Activated T-cell treated with anti-CD3 and anti-CD28 coated beads, Interleukin-2, amount 50 U/mL, for 48 hours (primary cell): ENCODE data around the gene MIS18BP1.
"Not testable (repeated sequence)": the region's sequence is repeated elsewhere in the genome, so short reads cannot be mapped to it uniquely, and the experiment has no call there.

Source experiments
- DNase-seq, 2 experiments: peaks; one replicate each; pipeline ENCODE4 v3.0.0-alpha.2; 2020

Gene MIS18BP1

DNA sequence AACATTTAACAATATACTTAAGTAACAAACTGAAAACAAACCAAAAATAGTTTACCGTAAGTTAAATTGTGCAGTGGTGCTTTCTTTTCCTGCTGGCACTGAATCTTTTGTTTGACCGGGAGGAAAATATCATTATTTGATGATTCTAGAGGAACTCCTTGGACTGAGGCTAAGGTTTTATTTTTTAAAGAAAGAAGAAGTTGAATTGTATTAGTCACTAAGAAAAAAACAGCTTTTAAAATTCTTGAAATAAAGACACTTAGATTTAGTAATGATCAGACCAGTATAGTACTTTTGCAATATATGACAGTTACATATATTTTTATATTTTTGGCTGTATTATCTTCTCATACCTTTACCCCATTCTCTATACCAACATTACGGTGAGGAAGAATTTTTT lies 10.3 kb downstream of the MIS18BP1 start:
- no peak for DNase-seq

DNA sequence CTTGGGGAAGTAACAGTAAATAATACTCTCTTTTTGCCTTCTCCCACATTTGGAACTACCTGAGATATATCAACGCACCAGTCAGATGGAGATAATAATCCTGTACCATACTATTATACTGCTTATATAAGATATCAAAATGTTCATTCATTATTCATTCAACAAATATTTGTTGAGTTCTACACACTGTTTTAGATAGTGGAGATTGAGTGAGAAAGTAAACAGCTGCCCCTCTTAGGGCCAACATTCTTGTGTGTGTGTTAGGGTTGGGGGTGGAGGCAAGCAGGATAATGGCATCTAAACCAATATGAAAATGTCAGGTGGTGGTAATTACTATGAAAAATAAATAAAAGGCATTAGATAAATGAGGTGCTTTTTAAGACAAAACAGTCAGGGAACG lies 14.0 kb downstream of the MIS18BP1 start:
- no peak for DNase-seq

DNA sequence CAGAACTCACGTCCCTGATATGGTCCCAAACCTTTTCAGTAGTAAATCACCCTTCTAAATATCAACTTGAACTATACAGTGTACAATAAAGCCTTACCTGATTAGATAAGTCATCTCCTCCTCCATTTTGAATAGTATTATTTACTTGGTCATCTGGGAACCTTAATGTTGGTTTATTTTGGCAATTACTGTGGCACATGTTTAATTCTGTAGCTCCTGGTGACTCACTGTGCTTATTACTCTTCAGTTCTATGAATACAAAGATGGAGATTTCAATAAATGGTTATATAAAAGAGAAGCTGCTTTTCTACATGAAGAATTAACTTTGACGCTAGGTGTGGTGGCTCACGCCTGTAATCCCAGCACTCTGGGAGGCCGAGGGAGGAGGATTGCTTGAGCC lies 25.4 kb downstream of the MIS18BP1 start:
- DNase-seq = no peak

DNA sequence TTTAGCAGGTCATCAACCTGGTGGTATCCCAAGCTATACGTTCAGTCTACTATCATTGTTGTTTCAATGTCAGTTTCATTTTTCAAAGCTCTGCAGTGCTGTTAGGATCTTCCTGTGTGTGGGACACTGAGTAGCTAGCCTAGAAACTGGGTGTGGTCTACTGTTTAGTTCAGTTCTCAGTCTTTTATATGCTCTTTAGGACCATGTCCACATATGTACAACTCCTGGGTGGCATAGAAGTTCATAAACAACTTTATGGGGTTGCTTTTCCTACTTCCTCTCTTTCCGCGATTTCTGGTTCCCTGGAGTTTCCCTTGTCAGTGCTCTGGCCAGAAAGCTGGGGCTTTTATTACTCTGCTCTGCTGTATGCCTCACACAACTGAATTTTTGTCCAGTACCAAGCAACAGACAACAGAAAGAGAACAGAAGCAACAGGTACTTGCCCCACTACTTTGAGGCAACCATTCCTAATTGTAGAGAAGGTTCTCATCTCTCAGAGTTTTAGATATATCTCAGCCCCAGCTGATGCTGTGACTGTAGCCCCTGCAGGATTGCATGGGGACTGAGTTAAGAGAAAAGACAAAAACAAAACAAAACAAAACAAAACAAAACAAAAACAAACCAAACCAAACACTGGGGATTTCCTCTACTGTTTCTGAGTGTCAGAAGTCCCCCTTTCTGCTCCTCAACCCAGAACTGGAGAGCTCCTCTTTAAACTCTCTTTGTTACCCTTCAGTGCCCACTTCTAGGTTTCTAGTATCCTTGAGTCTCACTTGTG lies 30.3 kb downstream of the MIS18BP1 start:
- DNase-seq = no peak

DNA sequence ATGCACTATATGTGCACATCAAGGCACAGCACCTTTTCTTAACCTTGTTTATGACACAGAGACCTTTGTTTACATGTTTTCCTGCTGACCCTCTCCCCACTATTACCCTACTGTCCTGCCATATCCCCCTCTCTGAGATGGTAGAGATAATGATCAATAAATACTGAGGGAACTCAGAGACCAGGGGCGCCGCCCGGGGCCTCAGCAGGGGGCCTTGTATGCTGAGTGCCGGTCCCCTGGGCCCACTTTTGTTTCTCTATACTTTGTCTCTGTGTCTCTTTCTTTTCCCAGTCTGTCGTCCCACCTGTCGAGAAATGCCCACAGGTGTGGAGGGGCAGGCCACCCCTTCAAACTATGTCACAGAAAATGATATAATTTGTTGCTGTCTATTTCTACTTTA lies 38.7 kb downstream of the MIS18BP1 start:
- DNase-seq = not testable (repeated sequence)

DNA sequence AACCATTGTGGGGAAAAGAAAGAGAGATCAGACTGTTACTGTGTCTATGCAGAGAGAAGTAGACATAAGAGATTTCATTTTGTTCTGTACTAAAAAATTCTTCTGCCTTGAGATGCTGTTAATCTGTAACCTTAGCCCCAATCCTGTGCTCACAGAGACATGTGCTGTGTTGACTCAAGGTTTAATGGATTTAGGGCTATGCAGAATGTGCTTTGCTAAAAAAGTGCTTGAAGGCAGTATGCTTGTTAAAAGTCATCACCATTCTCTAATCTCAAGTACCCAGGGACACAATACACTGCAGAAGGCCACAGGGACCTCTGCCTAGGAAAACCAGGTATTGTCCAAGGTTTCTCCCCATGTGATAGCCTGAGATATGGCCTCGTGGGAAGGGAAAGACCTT lies 39.3 kb downstream of the MIS18BP1 start:
- not testable (repeated sequence) for DNase-seq

DNA sequence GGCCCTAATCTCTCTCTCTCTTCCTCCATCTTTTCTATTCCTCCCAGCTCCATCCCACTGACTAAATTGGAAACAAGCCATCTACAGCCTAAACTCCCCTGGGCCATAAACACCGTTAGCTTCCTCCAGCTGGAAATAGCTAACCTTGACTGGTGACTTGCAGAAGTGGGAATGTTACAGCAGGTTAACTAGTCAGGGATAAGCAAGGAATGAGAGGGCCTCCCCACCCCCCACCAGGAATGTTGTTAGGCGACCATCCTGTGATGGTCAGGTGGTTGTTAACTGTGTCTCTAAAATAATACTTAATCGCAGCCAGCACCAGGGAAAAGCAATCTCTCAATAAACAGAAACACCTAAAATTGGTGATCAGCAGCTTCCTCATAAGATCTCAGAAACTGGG lies 40.8 kb downstream of the MIS18BP1 start:
- no peak for DNase-seq

DNA sequence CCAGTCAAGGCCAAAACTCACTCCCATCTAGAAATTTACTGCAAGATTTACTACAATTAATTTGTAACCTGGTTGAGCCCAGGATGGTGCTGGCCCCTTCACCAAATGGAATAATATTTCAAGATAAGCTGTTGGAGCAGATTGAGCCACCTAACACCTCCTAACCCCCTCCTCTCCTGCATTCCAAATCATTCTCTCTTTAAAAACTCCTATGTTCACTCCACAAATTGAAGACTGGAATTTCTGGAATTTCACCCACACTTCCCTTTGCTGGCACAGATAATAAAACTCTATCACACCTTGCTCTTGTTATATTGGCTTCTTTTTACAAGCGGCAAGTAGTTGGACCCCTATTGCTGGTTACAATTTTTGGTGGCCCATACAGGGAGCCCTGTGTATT lies 41.7 kb downstream of the MIS18BP1 start:
- no peak for DNase-seq

DNA sequence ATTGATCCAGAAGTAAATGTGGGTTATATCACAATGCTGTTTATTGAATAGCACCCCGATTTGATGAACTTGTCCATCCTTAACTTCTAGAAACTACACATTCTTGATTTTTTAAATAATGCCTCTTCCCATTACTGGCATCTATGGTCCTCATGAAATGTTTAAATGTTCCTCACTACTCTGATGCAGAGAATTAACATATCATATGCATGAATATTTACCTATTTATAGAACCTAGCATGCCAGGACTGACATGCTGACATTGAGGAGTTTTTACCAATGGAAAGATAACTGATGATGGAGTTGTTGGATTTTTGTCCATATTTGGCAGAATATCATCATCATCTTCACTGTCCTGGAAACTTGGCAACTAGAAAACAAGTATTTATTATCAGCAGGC lies 42.8 kb downstream of the MIS18BP1 start:
- no peak for DNase-seq

DNA sequence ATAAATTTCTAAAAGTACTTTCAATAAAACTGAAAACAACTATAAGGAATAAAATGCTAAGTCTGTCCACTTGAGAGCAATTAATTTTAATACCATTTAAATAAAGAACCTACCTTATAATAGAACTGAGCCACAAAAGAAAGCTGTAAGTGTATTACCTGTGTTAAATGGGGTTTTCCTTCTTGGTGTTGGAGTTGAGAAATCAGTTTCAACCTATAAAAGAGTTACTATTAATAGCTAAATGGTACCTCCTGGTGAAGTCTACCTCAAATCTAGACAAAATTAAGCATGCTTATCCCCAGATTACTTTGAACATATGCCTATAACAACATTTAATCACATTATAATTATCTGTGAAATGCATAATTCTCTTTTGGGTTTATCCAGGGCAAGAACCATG lies 48.8 kb downstream of the MIS18BP1 start:
- DNase-seq = no peak

DNA sequence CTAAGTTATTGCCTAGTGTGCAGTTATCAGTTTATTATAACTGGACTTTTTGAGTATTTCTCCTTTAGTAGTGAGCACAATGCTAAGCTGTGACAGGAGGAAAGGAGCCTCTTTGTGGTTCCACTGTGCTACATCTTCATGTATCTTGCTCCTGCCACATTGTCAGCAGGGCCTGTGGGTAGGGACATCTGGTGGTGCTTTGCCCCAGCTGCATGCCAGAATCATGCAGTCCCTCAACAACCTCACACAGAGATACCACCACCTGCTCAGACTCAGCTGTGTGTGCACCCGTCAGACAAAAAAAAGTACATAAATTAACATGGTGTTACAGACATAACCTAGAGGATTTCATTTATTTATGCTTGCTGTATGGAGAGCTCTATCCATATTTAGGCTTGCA lies 51.1 kb downstream of the MIS18BP1 start:
- peak in 1 of 2 experiments; percentile 26 for DNase-seq

DNA sequence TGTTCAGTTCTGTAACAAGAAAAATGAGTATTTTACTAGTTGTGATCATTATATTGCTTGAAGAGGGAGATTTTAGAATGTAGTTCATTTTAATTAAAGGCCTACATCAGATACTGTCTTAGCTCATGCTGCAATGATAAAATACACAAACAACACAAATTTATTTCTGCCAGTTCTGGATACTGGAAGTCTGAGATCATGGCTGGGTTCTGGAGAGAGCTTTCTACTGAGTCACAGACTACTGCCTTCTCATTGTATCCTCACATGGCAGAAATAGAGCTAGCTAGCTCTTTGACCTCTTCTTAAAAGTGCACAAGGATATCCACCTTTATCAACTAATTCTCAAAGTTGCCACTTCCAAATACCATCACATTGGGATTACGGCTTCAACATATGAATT lies 53.8 kb downstream of the MIS18BP1 start:
- no peak for DNase-seq

DNA sequence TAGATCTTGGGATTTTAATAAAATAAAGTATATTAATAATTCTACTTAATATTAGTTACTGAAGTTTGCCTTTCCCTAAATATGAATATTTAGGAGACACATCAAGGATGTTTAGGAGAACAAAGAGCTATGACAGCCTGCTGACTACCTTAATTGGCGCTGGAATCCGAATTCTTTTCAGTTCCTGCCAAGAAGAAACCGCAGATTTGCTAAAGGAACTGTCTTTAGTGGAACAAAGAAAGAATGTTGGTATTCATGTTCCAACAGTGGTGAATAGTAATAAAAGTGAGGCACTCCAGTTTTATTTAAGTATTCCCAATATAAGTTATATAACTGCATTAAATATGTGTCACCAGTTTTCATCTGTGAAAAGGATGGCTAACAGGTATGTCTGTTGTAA lies 54.5 kb downstream of the MIS18BP1 start:
- no peak for DNase-seq

DNA sequence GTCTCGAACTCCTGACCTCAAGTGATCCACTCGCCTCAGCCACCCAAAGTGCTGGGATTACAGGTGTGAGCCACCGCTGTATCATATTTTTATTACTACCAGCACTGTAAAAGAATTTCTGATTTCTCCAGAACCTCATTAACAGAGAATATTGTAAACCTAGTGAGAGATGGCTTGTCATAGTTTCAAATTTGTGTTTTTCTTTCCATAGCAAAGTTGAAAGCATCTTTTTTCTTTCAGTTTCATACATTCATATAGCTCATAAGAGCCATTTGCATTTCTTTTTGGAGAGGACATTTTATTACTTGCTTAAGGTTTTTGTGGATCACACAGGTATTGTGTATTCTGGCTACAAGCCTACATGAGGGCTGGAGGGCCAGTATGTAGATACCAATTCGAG lies 58.0 kb downstream of the MIS18BP1 start:
- DNase-seq = no peak

DNA sequence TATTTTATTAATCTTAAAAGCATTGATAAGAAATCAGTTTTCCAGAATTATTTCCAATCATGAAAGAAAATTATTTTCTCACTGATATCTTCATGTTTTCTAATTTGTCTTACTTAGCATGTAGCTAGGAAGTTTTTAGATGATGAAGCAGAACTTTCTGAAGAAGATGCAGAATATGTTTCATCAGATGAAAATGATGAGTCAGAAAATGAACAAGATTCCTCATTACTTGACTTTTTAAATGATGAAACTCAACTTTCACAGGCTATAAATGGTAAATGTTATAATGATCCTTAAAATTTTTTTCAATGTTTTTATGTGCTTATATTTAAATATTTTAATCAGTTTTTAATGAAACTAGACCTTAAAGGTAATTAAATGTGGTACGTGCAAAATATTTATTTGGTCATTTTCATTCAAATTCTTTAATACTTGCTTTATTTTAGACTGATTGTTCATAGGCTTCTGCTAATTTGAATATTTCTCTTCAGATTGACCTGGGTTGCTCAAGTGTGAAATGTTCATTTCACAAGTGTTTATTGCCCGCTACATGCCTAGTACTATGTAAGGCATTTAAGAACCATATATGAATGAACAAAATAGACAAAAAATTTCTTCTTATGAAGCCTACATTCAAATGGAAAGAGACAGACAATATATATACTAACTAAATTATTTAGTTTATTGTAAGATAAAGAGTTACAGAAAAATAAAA lies 67.7 kb downstream of the MIS18BP1 start:
- DNase-seq = no peak

DNA sequence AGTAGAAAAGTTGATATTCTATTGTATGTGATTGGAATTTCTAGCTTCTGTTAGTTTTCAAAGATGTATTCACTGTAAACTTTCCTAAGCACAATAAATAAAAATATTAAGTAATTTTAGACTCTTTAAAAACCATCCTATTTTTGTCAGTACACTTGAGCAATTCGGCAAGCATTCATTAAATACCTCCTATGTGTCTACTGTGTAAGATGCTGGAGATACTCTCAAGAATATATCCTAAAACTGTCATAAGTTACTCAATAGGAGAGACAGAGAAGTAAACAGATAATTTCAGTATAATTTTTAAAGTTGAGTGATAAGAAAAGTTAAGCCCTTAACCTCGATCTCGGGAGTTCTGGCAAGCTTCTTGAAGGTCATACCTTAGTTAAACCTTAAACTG lies 71.2 kb downstream of the MIS18BP1 start:
- no peak for DNase-seq

DNA sequence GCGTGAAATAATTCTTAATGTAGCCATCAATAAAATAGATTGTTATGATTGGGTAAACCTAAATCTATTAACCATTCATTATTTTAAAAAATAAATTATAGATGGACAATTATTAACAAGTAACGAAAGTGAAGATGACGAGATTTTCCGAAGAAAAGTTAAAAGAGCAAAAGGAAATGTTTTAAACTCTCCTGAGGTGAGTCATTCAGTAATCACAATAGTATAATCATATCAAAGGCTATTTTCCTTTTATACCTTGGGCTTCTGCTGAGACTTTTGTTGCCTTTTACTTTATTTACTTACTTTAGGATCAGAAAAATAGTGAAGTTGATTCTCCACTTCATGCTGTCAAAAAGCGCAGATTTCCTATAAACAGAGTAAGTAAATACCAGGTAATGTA lies 71.7 kb downstream of the MIS18BP1 start:
- no peak for DNase-seq

DNA sequence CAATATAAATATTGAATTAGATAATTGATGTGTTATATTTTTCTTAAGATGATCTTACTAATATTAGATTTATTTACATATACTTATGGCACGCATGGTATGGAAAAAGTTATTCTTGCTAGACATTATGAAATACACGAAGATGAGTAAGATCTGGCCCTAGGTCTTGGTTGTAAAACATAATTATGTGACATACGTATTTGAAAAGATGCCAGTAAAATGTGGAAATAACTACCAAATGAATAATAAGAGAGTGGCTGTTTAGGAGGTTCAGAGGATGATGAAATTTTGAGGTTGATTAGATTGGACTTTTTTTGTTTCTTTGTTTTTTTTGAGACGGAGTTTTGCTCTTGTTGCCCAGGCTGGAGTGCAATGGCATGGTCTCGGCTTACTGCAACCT lies 75.9 kb downstream of the MIS18BP1 start:
- no peak for DNase-seq

DNA sequence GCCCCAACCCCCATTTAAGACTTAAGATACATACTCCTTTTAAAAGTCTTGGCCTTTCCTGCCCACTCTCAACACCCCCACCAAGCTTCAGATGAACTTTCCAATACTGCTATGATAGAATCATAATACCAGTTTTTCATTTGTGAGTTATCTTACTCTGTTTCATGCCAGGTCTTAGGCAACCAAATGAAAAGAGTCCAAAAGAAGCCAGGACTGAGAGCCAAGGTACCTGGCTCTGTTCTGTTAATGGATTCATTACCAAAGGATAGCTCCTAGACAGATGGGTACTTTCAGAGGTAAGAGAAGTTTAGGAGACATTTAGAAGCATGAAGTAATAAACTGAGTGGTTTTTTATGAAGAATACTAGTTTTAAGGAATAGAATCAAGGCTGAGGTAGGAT lies 83.1 kb downstream of the MIS18BP1 start:
- DNase-seq = no peak

DNA sequence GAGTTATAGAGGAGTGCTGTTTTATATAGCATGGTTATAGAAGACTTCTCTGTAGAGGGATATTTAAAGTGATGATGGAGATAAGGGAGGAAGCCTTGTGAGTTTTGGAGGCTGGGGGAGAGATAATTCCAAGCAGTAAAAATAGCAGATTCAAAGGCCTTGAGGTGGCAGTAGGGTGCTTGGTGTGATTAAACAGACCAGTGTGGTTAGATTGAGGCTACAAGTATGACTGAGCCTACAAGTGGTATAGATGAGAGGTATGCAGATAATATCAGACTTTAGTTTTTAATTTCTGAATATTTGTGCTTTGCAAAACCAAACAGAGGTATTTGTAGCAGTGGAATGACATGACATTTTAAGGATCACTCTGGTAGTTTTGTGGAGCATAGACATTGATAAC lies 96.9 kb downstream of the MIS18BP1 start:
- no peak for DNase-seq
